GM18867 (cell line): ENCODE results near the gene CFAP97.

Experiments used
- ATAC-seq: cut with Tn5 transposase; IDR thresholded peaks from one replicate; pipeline ENCODE4 v1.9.1; 2021; ENCODE audit warnings: mild to moderate bottlenecking, moderate library complexity; ENCODE audit not compliant: unreplicated experiment

CFAP97 gene

GRCh38 chr4:185110375-185110823, 93.4 kb downstream of the CFAP97 start:
- ATAC-seq, result no peak

- no peak for ATAC-seq
Measured at GRCh38 chr4:185109736-185110135, 94.1 kb downstream of the CFAP97 start.
